K562 (cell line): ENCODE data around the gene EIF1. TPM values are rescaled to one million over a fixed set of nuclear protein-coding genes. Genes with fewer than 3 reads are reported as not detected.
A peak's percentile ranks its signal among the peaks of the same experiment; 100 is the strongest.

Source experiments
- ATAC-seq: fragments of 200-7000 bp; cut with Tn5 transposase; 3 replicates; pipeline ENCODE4 v1.9.1; 2020; ENCODE audit warnings: moderate library complexity
- BruUV-seq: library from RNA; stranded (reverse); fragments of 400-500 nt; replicated peaks from 2 replicates; lab custom pipeline; 2021; lab: Mats Ljungman, UMichigan
- CTCF ChIA-PET: fragments of 300-600 bp; formaldehyde crosslinking; extraction: SDS; loops from one replicate; lab custom pipeline; 2021; ENCODE audit warnings: low intra/inter-chr PET ratio; lab: Yijun Ruan, JAX
- POLR2A ChIA-PET: fragments of 300-600, 350-650 bp; sonication (Branson Sonifier 250); formaldehyde crosslinking; extraction: SDS; loops from one replicate; lab custom pipeline; 2021; ENCODE audit warnings: antibody characterized with exemption, inconsistent platforms; lab: Yijun Ruan, JAX
- DNase-seq, 4 experiments: peaks; one replicate each; pipeline versions ENCODE4 v3.0.0 to v3.0.0-alpha.2; 2011 to 2018; ENCODE audit warnings: low spot score in 3 of 4, mixed read lengths in 3 of 4; ENCODE audit errors: extremely low read depth in 1 of 4
- FAIRE-seq: peaks from 2 replicates; lab custom pipeline; 2011; peaks lifted over from hg19 to GRCh38; lab: Jason Lieb, UNC
- H2AFZ ChIP-seq: 2 replicates; pipeline ENCODE4 v1.6.0; 2011; ENCODE audit warnings: low read depth, low read length, control low read depth, inconsistent platforms
- H3K27ac ChIP-seq: fragments of 200-600 bp; 3 replicates; pipeline ENCODE4 v1.8.0; 2011; ENCODE audit warnings: low read depth, mild to moderate bottlenecking, control low read depth, inconsistent platforms, low read length, moderate library complexity, mixed read lengths; ENCODE audit errors: extremely low read depth
- H3K27me3 ChIP-seq, 2 experiments: fragments of 300-600 bp in 1 of 2; 2 replicates in 1 of 2; 3 replicates in 1 of 2; pipeline versions ENCODE4 v1.6.0 to v1.8.0; 2011; ENCODE audit warnings: inconsistent platforms in 2 of 2, low read length in 2 of 2, mild to moderate bottlenecking in 1 of 2, mixed read lengths in 1 of 2, moderate library complexity in 1 of 2; ENCODE audit not compliant: control insufficient read depth in 2 of 2, insufficient read depth in 2 of 2
- H3K36me3 ChIP-seq: fragments of 300-600 bp; 3 replicates; pipeline ENCODE4 v1.8.0; 2011; ENCODE audit warnings: mild to moderate bottlenecking, low read length, inconsistent platforms; ENCODE audit not compliant: control insufficient read depth, insufficient read depth
- H3K4me1 ChIP-seq, 2 experiments: fragments of 200-600 bp in 1 of 2; replicated peaks in 1 of 2; 2 replicates in 1 of 2; 3 replicates in 1 of 2; pipeline versions ENCODE4 v1.5.1 to v1.8.0; 2011; ENCODE audit warnings: inconsistent platforms in 2 of 2, low read length in 2 of 2, mild to moderate bottlenecking in 1 of 2, mixed read lengths in 1 of 2, moderate library complexity in 1 of 2; ENCODE audit not compliant: control insufficient read depth in 2 of 2, insufficient read depth in 2 of 2
- H3K4me2 ChIP-seq: 2 replicates; pipeline ENCODE4 v1.6.1; 2011; ENCODE audit warnings: low read length, control low read depth, inconsistent platforms, mixed read lengths; ENCODE audit not compliant: insufficient read depth
- H3K4me3 ChIP-seq: fragments of 200-600 bp; sonication (generic), shearing (Covaris generic); 2 replicates; pipeline ENCODE4 v1.5.1; 2016; ENCODE audit warnings: control low read depth, inconsistent platforms
- H3K79me2 ChIP-seq: fragments of 200-600 bp; 3 replicates; pipeline ENCODE4 v1.8.0; 2011; ENCODE audit warnings: low read length, inconsistent platforms; ENCODE audit not compliant: control insufficient read depth, insufficient read depth
- H3K9ac ChIP-seq, 2 experiments: 2 replicates each; pipeline versions ENCODE4 v1.6.0 to v1.6.1; 2011; ENCODE audit warnings: low read depth in 2 of 2, low read length in 2 of 2, control low read depth in 1 of 2, inconsistent platforms in 1 of 2, mild to moderate bottlenecking in 1 of 2, mixed read lengths in 1 of 2; ENCODE audit not compliant: insufficient read depth in 1 of 2
- H3K9me1 ChIP-seq: one replicate; pipeline ENCODE4 v1.6.0; 2011; ENCODE audit warnings: inconsistent platforms, mild to moderate bottlenecking, low read length, moderate library complexity; ENCODE audit not compliant: control insufficient read depth, insufficient read depth
- H3K9me3 ChIP-seq: replicated peaks from 2 replicates; pipeline ENCODE4 v1.5.1; 2011; ENCODE audit warnings: low read depth, low read length, inconsistent platforms; ENCODE audit not compliant: control insufficient read depth, insufficient read depth
- H4K20me1 ChIP-seq: replicated peaks from 2 replicates; pipeline ENCODE4 v1.6.1; 2011; ENCODE audit warnings: low read length, inconsistent platforms, mixed read lengths; ENCODE audit not compliant: control insufficient read depth, insufficient read depth
- ARHGAP35 ChIP-seq: fragments of 450-650 bp; IDR thresholded peaks from 2 replicates; pipeline ENCODE4 v1.6.1; 2018; ENCODE audit not compliant: partially characterized antibody
- ARID3B ChIP-seq: fragments of 250-450 bp; sonication (Bioruptor Pico); IDR thresholded peaks from 2 replicates; pipeline ENCODE4 v1.4.0; 2020; ENCODE audit warnings: borderline replicate concordance
- ASH1L ChIP-seq: fragments of 450-650 bp; IDR thresholded peaks from 2 replicates; pipeline ENCODE4 v1.6.1; 2018; ENCODE audit warnings: borderline replicate concordance, mild to moderate bottlenecking, low read depth; ENCODE audit not compliant: partially characterized antibody
- CXXC5 ChIP-seq: fragments of 250-450 bp; sonication (Bioruptor Pico); IDR thresholded peaks from 2 replicates; pipeline ENCODE4 v1.8.0; 2022; ENCODE audit warnings: inconsistent platforms, mild to moderate bottlenecking, moderate library complexity
- DNMT1 ChIP-seq: fragments of 450-650 bp; IDR thresholded peaks from 2 replicates; pipeline ENCODE4 v1.6.1; 2016; ENCODE audit warnings: antibody characterized with exemption, mild to moderate bottlenecking
- FOXK2 ChIP-seq, 2 experiments: fragments of 450-650 bp; IDR thresholded peaks in 1 of 2; conservative IDR thresholded peaks in 1 of 2; 2 replicates each; pipeline ENCODE4 v1.6.1; 2016; ENCODE audit warnings: low read depth in 2 of 2, mild to moderate bottlenecking in 1 of 2
- HDAC1 ChIP-seq, 2 experiments: fragments of 450-650 bp; IDR thresholded peaks; 2 replicates each; pipeline ENCODE4 v1.6.1; 2016 to 2017; ENCODE audit warnings: inconsistent platforms in 1 of 2, mild to moderate bottlenecking in 1 of 2, moderate library complexity in 1 of 2
- MAFF ChIP-seq: IDR thresholded peaks from 2 replicates; pipeline ENCODE4 v1.6.1; 2012; ENCODE audit warnings: low read length, improper control_type of control experiment
- MTA2 ChIP-seq: fragments of 450-650 bp; IDR thresholded peaks from 2 replicates; pipeline ENCODE4 v1.6.1; 2016; ENCODE audit warnings: low read depth
- OTX1 ChIP-seq: fragments of 450-650 bp; formaldehyde crosslinking; IDR thresholded peaks from 2 replicates; pipeline ENCODE4 v1.4.0; 2022; ENCODE audit warnings: mild to moderate bottlenecking
- PHB2 ChIP-seq: fragments of 450-650 bp; IDR thresholded peaks from 2 replicates; pipeline ENCODE4 v1.6.1; 2017; ENCODE audit warnings: low read depth
- TEAD1 ChIP-seq, 2 experiments: fragments of 450-650 bp in 1 of 2; sonication (generic) in 1 of 2; formaldehyde crosslinking; IDR thresholded peaks; 2 replicates each; pipeline versions ENCODE4 v1.4.0 to v1.8.0; 2020 to 2022; ENCODE audit warnings: mild to moderate bottlenecking in 2 of 2, missing genetic modification reagents in 1 of 2
- WGBS: fragments of 100-300 bp; shearing (Covaris generic); methylation state at CpG from one replicate; pipeline ENCODE4 v1.1.6; 2016; ENCODE audit warnings: low coverage, mixed read lengths; ENCODE audit not compliant: insufficient coverage; ENCODE audit errors: missing lambda C conversion rate; 5-methylcytosine and 5-hydroxymethylcytosine counted together
- in situ Hi-C: fragments of 300-500 bp; cut with MboI; formaldehyde crosslinking; loops from 4 replicates; pipeline ENCODE4 v1.15.0; 2018; ENCODE audit warnings: inconsistent platforms, mixed read lengths
- intact Hi-C: fragments of 100-400 bp; cut with micrococcal nuclease; formaldehyde crosslinking; loops from 2 replicates; pipeline ENCODE4 v1.14.2; 2022
- polyA plus RNA-seq, 8 experiments: library from polyadenylated mRNA; depleted of rRNA in 4 of 8; stranded (reverse) in 5 of 8; unstranded in 3 of 8; fragments of >200 nt; fragmentation: Nextera tagmentation in 2 of 8; fragmentation: Illumina TruSeq in 1 of 8; extraction: Ambion mirVana in 2 of 8; extraction: Trizol in 1 of 8; gene quantifications; 2 replicates each; pipeline versions ENCODE4 v1.2.1 to v1.2.3, GENCODE V29; 2011 to 2014; ENCODE audit warnings: inconsistent platforms in 1 of 8, missing spikeins in 1 of 8
- total RNA-seq, 7 experiments: library from RNA; depleted of rRNA in 6 of 7; stranded (reverse); fragments of >200 nt in 6 of 7; fragmentation: Illumina TruSeq in 2 of 7; extraction: Trizol in 2 of 7; gene quantifications; 2 replicates each; pipeline versions ENCODE4 v1.2.1 to v1.2.3, GENCODE V29; 2011 to 2021; ENCODE audit warnings: low replicate concordance in 1 of 7
- TF ChIP-seq, protein P1 (sequence below): fragments of 450-650 bp; IDR thresholded peaks from 2 replicates; pipeline ENCODE4 v1.6.1; 2018; ENCODE audit warnings: mild to moderate bottlenecking, low read depth; ENCODE audit not compliant: partially characterized antibody
- TF ChIP-seq, protein P2 (sequence below), 2 experiments: fragments of 450-650 bp in 1 of 2; IDR thresholded peaks; 2 replicates each; pipeline ENCODE4 v1.6.1; 2011 to 2017; ENCODE audit warnings: low read depth in 2 of 2, antibody characterized with exemption in 1 of 2, borderline replicate concordance in 1 of 2, low read length in 1 of 2, mild to moderate bottlenecking in 1 of 2, mixed read lengths in 1 of 2; ENCODE audit not compliant: control insufficient read depth in 1 of 2

The EIF1 gene
- total and polyA plus RNA-seq, 9 of the 15 experiments (the other 6 are each of a cell fraction or from before 2014, with no cell fraction given) = 67.0 to 1,204 (median 320) TPM

GRCh38 chr17:41679740-41680425, 8.8 kb upstream of the EIF1 start:
- ATAC-seq (no peak), DNase-seq (no peak), FAIRE-seq (no peak)
- Histone ChIP-seq H3K27ac (peak overlapping the region; percentile 98), H3K4me2 (peak overlapping the region; percentile 63), H3K79me2 (no peaks in the 10 kb centered on the region), H4K20me1 (no peaks in the 10 kb centered on the region), H3K4me3 (no peak overlapping the region), H3K36me3 (no peaks in the 10 kb centered on the region), H3K4me1 (peaks cover 28 to 45% of the 10 kb centered on the region in 2 experiments), H3K9ac (peak overlapping the region; percentile 61; a peak in 3 of 4 replicates), H3K27me3 (no peaks in the 10 kb centered on the region), H3K9me1 (no peaks in the 10 kb centered on the region), H3K9me3 (0 out of 2 replicates have a peak, but pooled peaks cover 3% of the 10 kb centered on the region), H2AFZ (peak overlapping the region; percentile 81)
- in situ Hi-C loops (no loop called here), intact Hi-C loops (loop anchor here (1.0 kb wide), 1 partner anchor 8 kb away; the partner anchor contains the start of gene EIF1)
- CTCF ChIA-PET = interaction anchor here (0.5 to 0.8 kb wide), 2 partner anchors 10 to 31 kb away, joined by 3 read pairs; no protein-coding TSS in a partner anchor
- BruUV-seq = no TSS peak
- POLR2A ChIA-PET = interaction anchor here (0.6 to 9.1 kb wide), 12 partner anchors 11 to 940 kb away, joined by 3 to 406 read pairs (median 4); partner anchors contain the start of genes EIF1 and JUP
- 29% methylated on average over 3 of the region's 5 CpGs for WGBS
- no peak for TF ChIP-seq MAFF
- TF ChIP-seq, protein P1, sequence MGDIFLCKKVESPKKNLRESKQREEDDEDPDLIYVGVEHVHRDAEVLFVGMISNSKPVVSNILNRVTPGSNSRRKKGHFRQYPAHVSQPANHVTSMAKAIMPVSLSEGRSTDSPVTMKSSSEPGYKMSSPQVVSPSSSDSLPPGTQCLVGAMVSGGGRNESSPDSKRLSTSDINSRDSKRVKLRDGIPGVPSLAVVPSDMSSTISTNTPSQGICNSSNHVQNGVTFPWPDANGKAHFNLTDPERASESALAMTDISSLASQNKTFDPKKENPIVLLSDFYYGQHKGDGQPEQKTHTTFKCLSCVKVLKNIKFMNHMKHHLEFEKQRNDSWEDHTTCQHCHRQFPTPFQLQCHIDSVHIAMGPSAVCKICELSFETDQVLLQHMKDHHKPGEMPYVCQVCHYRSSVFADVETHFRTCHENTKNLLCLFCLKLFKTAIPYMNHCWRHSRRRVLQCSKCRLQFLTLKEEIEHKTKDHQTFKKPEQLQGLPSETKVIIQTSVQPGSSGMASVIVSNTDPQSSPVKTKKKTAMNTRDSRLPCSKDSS = peak; percentile 32
- 0 out of 2 replicates have a peak, but pooled peaks have one; percentile 7 for TF ChIP-seq DNMT1
- TF ChIP-seq OTX1 = peak; percentile 51; the same call in 1 of the 2 replicates
- TF ChIP-seq ARHGAP35 = peak; percentile 66
- TF ChIP-seq ASH1L = peak; percentile 48
- TF ChIP-seq CXXC5 = no peak
- TF ChIP-seq, protein P2, sequence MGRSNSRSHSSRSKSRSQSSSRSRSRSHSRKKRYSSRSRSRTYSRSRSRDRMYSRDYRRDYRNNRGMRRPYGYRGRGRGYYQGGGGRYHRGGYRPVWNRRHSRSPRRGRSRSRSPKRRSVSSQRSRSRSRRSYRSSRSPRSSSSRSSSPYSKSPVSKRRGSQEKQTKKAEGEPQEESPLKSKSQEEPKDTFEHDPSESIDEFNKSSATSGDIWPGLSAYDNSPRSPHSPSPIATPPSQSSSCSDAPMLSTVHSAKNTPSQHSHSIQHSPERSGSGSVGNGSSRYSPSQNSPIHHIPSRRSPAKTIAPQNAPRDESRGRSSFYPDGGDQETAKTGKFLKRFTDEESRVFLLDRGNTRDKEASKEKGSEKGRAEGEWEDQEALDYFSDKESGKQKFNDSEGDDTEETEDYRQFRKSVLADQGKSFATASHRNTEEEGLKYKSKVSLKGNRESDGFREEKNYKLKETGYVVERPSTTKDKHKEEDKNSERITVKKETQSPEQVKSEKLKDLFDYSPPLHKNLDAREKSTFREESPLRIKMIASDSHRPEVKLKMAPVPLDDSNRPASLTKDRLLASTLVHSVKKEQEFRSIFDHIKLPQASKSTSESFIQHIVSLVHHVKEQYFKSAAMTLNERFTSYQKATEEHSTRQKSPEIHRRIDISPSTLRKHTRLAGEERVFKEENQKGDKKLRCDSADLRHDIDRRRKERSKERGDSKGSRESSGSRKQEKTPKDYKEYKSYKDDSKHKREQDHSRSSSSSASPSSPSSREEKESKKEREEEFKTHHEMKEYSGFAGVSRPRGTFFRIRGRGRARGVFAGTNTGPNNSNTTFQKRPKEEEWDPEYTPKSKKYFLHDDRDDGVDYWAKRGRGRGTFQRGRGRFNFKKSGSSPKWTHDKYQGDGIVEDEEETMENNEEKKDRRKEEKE (IDR thresholded peaks at IDR 0.05; ENCODE audit: borderline replicate concordance in 1 of 2, control insufficient read depth in 1 of 2, low read depth in 2 of 2, low read length in 1 of 2) = peak in 1 of 2 experiments; percentile 70; a peak in 1 of 4 replicates
- 0 out of 4 replicates have a peak, but pooled peaks of 1 of the 2 experiments have one; percentile 11 for TF ChIP-seq FOXK2 (conservative IDR thresholded peaks at IDR 0.05 in 1 of 2, IDR thresholded peaks at IDR 0.05 in 1 of 2; ENCODE audit: low read depth in 2 of 2)
- TF ChIP-seq ARID3B (CRISPR knock-in tag) = no peak
- 0 out of 2 replicates have a peak, but pooled peaks have one; percentile 5 for TF ChIP-seq PHB2
- TF ChIP-seq MTA2 = peak; percentile 24; the same call in 1 of the 2 replicates
- no peak for TF ChIP-seq TEAD1 (CRISPR knock-in tag; IDR thresholded peaks at IDR 0.05)
- TF ChIP-seq HDAC1 (IDR thresholded peaks at IDR 0.05) = peak in 1 of 2 experiments; percentile 63; a peak in 1 of 4 replicates
